HepG2 (cell line): Measurements from ENCODE around the gene SESN3.

ENCODE experiments used
- FOXM1 ChIP-seq: sonication (generic); formaldehyde crosslinking; IDR thresholded peaks from 2 replicates; pipeline ENCODE4 v1.5.0; 2020; ENCODE audit warnings: missing genetic modification reagents
- RELA ChIP-seq: sonication (generic); formaldehyde crosslinking; IDR thresholded peaks from 2 replicates; pipeline ENCODE4 v1.4.0; 2020; ENCODE audit warnings: missing genetic modification reagents
- ZNF607 ChIP-seq: sonication (generic); formaldehyde crosslinking; IDR thresholded peaks from 2 replicates; pipeline ENCODE4 v1.5.1; 2020; ENCODE audit warnings: missing genetic modification reagents, mild to moderate bottlenecking, borderline replicate concordance
- TF ChIP-seq, protein P1 (sequence below): sonication (generic); formaldehyde crosslinking; IDR thresholded peaks from 2 replicates; pipeline ENCODE4 v1.5.1; 2020; ENCODE audit warnings: mild to moderate bottlenecking, missing genetic modification reagents

DNA sequence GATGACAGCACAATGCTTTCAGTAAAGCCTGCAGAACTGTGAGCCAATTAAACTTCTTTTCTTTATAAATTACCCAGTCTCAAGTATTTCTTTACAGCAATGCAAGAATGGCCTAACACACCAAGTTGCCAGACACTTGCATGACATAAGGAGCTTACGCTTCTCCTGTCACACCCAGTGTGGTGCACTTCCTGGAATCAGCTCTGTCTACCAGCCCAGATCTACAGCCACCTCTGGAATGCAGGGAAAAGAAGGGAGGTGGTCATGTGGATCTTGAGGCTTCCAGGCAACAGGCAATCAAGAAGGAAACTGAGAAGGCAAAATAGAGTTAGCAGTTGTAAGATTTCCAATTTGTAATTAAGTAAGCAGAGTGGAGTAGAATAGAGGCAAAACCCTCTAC is 37.4 kb upstream of the SESN3 start:
- no peak for TF ChIP-seq FOXM1 (CRISPR knock-in tag)
- no peak for TF ChIP-seq ZNF607
- TF ChIP-seq, protein P1, sequence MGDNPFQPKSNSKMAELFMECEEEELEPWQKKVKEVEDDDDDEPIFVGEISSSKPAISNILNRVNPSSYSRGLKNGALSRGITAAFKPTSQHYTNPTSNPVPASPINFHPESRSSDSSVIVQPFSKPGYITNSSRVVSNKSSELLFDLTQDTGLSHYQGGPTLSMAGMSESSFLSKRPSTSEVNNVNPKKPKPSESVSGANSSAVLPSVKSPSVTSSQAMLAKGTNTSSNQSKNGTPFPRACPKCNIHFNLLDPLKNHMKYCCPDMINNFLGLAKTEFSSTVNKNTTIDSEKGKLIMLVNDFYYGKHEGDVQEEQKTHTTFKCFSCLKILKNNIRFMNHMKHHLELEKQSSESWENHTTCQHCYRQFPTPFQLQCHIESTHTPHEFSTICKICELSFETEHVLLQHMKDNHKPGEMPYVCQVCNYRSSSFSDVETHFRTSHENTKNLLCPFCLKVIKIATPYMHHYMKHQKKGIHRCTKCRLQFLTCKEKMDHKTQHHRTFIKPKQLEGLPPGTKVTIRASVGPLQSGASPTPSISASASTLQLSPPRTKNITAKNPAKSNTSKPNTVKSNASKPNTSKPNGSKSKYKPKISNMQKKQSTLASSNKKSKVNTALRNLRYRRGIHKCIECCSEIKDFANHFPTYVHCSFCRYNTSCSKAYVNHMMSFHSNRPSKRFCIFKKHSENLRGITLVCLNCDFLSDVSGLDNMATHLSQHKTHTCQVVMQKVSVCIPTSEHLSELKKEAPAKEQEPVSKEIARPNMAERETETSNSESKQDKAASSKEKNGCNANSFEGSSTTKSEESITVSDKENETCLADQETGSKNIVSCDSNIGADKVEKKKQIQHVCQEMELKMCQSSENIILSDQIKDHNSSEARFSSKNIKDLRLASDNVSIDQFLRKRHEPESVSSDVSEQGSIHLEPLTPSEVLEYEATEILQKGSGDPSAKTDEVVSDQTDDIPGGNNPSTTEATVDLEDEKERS (CRISPR knock-in tag), result no peak
- no peak for TF ChIP-seq RELA (CRISPR knock-in tag)
